CD4-positive, alpha-beta T cell treated with Interleukin-17A for 1 hour (primary cell): ENCODE data around the gene GUCY1B1.

ENCODE experiments used
- DNase-seq: peaks from one replicate; pipeline ENCODE4 v3.0.0-alpha.2; 2020

The GUCY1B1 gene

GRCh38 chr4:155800685-155801343, 42.0 kb downstream of the GUCY1B1 start:
- no peak for DNase-seq

- DNase-seq, result no peak
These were observed 43.6 kb downstream of the GUCY1B1 start for GRCh38 chr4:155802190-155802959.

GRCh38 chr4:155805016-155805415, 46.2 kb downstream of the GUCY1B1 start:
- no peak for DNase-seq

GRCh38 chr4:155807021-155807420, 48.2 kb downstream of the GUCY1B1 start:
- DNase-seq, result no peak

GRCh38 chr4:155809835-155810234, 51.0 kb downstream of the GUCY1B1 start:
- DNase-seq, result peak; percentile 56

GRCh38 chr4:155811083-155811482, 52.3 kb downstream of the GUCY1B1 start:
- DNase-seq, result no peak

GRCh38 chr4:155818639-155819038, 59.8 kb downstream of the GUCY1B1 start:
- no peak for DNase-seq

GRCh38 chr4:155819066-155819465, 60.2 kb downstream of the GUCY1B1 start:
- DNase-seq, result no peak

- no peak for DNase-seq
These were observed 62.2 kb downstream of the GUCY1B1 start for GRCh38 chr4:155820887-155821518.

- no peak for DNase-seq
These were observed 63.8 kb downstream of the GUCY1B1 start for GRCh38 chr4:155822572-155822971.

- DNase-seq, result no peak
These were observed 69.8 kb downstream of the GUCY1B1 start for GRCh38 chr4:155828628-155829027.

- DNase-seq, result no peak
These were observed 73.8 kb downstream of the GUCY1B1 start for GRCh38 chr4:155832664-155833063.

GRCh38 chr4:155837203-155837796, 78.5 kb downstream of the GUCY1B1 start:
- no peak for DNase-seq

GRCh38 chr4:155842080-155842479, 83.3 kb downstream of the GUCY1B1 start:
- no peak for DNase-seq

- DNase-seq, result no peak
These were observed 88.1 kb downstream of the GUCY1B1 start for GRCh38 chr4:155846929-155847328.

GRCh38 chr4:155849042-155849441, 90.2 kb downstream of the GUCY1B1 start:
- no peak for DNase-seq

- DNase-seq, result no peak
These were observed 94.4 kb downstream of the GUCY1B1 start for GRCh38 chr4:155853189-155853588.

- DNase-seq, result no peak
These were observed 95.9 kb downstream of the GUCY1B1 start for GRCh38 chr4:155854582-155855226.

- no peak for DNase-seq
These were observed 97.1 kb downstream of the GUCY1B1 start for GRCh38 chr4:155855897-155856296.
